ENCODE results near the gene USP9X. TPM values are rescaled to one million over a fixed set of nuclear protein-coding genes. Genes with fewer than 3 reads are reported as not detected.

Gene USP9X
- total and polyA plus RNA-seq, 2 donors (not counting 3 experiments of a cell fraction or from before 2014, with no cell fraction given) = 13.7 to 66.8 TPM

DNA sequence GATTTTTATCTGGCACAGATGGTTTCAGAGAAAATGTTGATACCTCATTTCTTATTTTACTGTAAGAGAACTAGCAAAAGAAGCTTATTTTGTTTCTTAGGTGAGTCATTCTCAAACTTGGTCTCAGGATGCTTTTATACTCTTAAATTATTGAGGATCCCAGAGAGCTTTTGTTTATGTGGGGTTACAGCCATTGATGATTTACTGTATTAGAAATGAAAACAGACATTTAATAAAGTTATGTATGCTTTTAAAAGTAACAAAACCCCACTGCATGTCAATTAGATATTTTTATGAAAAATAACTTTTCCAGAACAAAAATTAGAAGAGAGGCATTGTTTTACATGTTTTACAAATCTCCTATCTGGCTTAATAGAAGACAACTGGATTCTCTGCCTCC, 12.1 kb downstream of the USP9X start:
- BruUV-seq (replicated peaks) = no TSS peak
- H3K9me3 ChIP-seq (replicated peaks; ENCODE audit: control insufficient read depth, insufficient read depth, low read length) = no peaks in the 10 kb centered on the region
- H4K20me1 ChIP-seq (replicated peaks; ENCODE audit: control insufficient read depth, extremely low read depth, insufficient read depth, low read length) = peaks cover 2% of the 10 kb centered on the region
- no peaks in the 10 kb centered on the region for H3K9me1 ChIP-seq (replicated peaks; ENCODE audit: control insufficient read depth, extremely low read depth, insufficient read depth, low read length)
- no peaks in the 10 kb centered on the region for H3K36me3 ChIP-seq (ENCODE audit: control insufficient read depth in 2 of 2, extremely low read depth in 1 of 2, insufficient read depth in 2 of 2, low read length in 2 of 2)
- no peaks in the 10 kb centered on the region for H3K4me1 ChIP-seq (ENCODE audit: control insufficient read depth, extremely low read depth, insufficient read depth, low read length)
- no peak overlapping the region for H3K9ac ChIP-seq (replicated peaks; ENCODE audit: extremely low read depth, insufficient read depth, low read length)
- H3K79me2 ChIP-seq (ENCODE audit: control insufficient read depth, insufficient read depth, low read length) = peaks cover 98% of the 10 kb centered on the region
- dilution Hi-C loops (cut with MboI; ENCODE audit: extremely low pct_ligation_motif_present, low sequenced_read_pairs) (no loop called here), intact Hi-C loops (cut with micrococcal nuclease) (no loop called here)
- CTCF ChIA-PET = interaction anchor here (1.8 kb wide), 1 partner anchor 219 kb away, joined by 5 read pairs; no protein-coding TSS in a partner anchor
- no peak overlapping the region for H3K4me3 ChIP-seq (replicated peaks in 1 of 3; ENCODE audit: insufficient read depth in 1 of 3, low read depth in 1 of 3, low read length in 3 of 3)
- FAIRE-seq = peak; percentile 63
- no peak for DNase-seq (ENCODE audit: low read depth, low spot score)
- no peak for TF ChIP-seq EZH2 (IDR thresholded peaks at IDR 0.05; ENCODE audit: borderline replicate concordance, low read depth, low read length, severe bottlenecking)
- no peak for TF ChIP-seq JUN (IDR thresholded peaks at IDR 0.05; ENCODE audit: borderline replicate concordance, insufficient read depth, insufficient read length, low read depth)
- TF ChIP-seq POLR2AphosphoS5 (IDR thresholded peaks at IDR 0.05; ENCODE audit: insufficient read depth, low read depth, low read length) = no peak
- TF ChIP-seq MYC (IDR thresholded peaks at IDR 0.05; ENCODE audit: low read depth, low read length) = no peak
- TF ChIP-seq GATA2 (IDR thresholded peaks at IDR 0.05; ENCODE audit: insufficient read depth, insufficient read length, low read depth, low read length) = no peak
- TF ChIP-seq, protein P1, sequence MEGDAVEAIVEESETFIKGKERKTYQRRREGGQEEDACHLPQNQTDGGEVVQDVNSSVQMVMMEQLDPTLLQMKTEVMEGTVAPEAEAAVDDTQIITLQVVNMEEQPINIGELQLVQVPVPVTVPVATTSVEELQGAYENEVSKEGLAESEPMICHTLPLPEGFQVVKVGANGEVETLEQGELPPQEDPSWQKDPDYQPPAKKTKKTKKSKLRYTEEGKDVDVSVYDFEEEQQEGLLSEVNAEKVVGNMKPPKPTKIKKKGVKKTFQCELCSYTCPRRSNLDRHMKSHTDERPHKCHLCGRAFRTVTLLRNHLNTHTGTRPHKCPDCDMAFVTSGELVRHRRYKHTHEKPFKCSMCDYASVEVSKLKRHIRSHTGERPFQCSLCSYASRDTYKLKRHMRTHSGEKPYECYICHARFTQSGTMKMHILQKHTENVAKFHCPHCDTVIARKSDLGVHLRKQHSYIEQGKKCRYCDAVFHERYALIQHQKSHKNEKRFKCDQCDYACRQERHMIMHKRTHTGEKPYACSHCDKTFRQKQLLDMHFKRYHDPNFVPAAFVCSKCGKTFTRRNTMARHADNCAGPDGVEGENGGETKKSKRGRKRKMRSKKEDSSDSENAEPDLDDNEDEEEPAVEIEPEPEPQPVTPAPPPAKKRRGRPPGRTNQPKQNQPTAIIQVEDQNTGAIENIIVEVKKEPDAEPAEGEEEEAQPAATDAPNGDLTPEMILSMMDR (IDR thresholded peaks at IDR 0.05; ENCODE audit: extremely low read depth in 1 of 2, insufficient read depth in 1 of 2, low read depth in 1 of 2, low read length in 2 of 2) = no peak
- TF ChIP-seq MAX (IDR thresholded peaks at IDR 0.05; ENCODE audit: insufficient read depth, insufficient read length) = no peak
- no peak for TF ChIP-seq FOS (IDR thresholded peaks at IDR 0.05; ENCODE audit: borderline replicate concordance, insufficient read depth, low read length)
- TF ChIP-seq POLR2A (IDR thresholded peaks at IDR 0.05; ENCODE audit: low read depth, low read length) = no peak
- POLR2A ChIA-PET = no interaction called here
- no peak overlapping the region for H2AFZ ChIP-seq (ENCODE audit: low read depth, low read length)
- no peak overlapping the region for H3K4me2 ChIP-seq (ENCODE audit: insufficient read depth, low read length)
- no peak overlapping the region for H3K27ac ChIP-seq (ENCODE audit: insufficient read depth, low read depth, low read length)
- no peaks in the 10 kb centered on the region for H3K27me3 ChIP-seq (ENCODE audit: control insufficient read depth in 2 of 2, insufficient read depth in 2 of 2, low read length in 2 of 2)
